Fibroblast of skin of back (primary cell): ENCODE measurements around the gene RAB20.
"Not testable (repeated sequence)": the region's sequence is repeated elsewhere in the genome, so short reads cannot be mapped to it uniquely, and the experiment has no call there.

Experiments
- DNase-seq: peaks from one replicate; pipeline ENCODE4 v3.0.0-alpha.2; 2013

Gene RAB20

DNA sequence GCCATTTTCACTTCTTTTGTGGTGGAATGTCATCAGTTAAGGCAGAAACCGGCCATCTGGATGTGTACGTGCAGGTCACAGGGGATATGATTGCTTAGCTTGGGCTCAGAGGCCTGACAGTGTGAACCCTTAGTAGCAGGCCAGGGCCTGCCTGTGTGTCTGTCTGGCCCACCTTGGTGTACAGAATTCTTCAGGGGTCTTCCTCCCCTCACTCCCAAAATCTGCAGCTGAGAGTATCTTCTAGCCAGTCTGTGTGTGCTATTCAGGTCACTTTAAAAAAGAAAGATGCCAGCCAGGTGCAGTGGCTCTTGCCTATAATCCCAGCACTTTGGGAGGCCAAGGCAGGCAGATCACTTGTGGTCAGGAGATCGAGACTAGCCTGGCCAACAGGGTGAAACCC lies 74.6 kb downstream of the RAB20 start:
- DNase-seq, result not testable (repeated sequence)

DNA sequence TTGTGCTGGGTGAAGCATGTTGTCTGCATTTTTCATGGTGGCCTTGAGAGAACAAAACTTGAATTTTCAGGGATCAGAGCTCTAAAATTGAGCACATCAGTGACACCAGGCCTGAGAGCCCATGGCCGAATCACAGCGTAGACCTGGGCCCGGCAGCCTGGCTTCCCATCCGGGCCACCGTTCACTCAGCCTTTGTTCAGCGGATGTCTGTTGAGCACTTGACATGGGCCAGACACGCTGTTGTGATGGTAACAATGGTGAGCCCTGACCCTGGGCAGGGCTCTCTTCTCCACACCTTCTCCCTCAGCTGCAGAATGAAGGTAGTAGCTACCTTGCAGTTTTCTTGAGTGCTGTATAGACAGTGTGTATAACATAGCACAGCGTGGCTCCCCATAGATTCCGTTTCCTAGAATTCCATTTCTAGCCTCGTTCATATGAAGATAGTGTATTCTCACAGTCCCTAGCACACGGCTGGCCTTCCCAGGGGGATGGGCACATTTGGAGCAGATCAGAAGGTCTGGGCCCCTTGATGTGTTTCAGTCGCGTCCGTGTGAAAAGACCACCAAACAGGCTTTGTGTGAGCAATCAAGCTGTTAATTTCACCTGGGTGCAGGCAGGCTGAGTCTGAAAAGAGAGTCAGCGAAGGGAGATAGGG lies 75.3 kb downstream of the RAB20 start:
- DNase-seq, result no peak

DNA sequence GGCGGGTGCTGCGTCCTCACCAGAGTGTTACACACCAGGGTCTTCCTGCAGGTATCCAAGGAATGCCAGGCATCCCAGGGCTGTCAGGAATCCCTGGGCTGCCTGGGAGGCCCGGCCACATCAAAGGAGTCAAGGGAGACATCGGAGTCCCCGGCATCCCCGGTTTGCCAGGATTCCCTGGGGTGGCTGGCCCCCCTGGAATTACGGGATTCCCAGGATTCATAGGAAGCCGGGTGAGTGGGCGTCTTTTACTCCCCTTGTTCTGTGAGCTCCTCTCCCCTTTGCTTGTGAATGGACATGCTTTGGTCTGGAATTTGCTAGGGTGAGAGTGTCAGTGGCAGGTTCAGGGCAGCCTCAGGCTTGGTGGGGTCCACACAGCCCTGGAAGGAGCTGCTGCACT lies 75.9 kb downstream of the RAB20 start:
- DNase-seq, result peak; percentile 44

DNA sequence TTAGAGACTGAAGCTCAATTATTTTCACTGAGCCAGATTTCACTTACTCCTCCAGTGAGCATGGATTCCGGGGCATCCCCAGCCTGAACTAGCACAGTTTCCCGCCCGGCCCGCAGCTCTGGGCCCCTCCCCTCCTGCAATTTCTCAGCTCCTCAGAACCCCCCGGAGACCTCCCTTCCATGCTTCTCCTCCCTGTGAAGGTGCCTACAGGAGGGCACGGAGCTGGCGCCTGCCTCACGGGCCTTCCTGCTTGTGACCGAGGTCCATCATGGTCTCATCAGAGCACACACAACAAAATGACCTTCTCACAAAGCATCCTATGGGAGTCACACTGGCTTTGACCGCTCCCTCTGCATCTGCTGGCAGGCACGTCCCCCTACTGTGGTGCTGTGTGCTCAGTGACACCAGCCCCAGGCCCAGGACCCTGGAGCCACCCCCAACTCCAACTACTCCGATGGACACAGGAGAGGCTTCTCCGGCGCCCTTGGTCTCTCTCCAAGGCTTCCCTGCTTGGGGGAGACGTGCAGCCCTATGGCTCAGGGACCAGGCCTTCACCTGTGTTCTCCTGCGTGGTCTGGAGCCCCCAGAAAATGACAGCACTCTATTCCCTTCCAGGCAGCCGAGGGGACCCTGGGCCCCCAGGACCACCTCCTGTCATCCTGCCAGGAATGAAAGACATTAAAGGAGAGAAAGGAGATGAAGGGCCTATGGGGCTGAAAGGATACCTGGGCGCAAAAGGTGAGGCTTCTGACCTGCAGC lies 77.1 kb downstream of the RAB20 start:
- no peak for DNase-seq

DNA sequence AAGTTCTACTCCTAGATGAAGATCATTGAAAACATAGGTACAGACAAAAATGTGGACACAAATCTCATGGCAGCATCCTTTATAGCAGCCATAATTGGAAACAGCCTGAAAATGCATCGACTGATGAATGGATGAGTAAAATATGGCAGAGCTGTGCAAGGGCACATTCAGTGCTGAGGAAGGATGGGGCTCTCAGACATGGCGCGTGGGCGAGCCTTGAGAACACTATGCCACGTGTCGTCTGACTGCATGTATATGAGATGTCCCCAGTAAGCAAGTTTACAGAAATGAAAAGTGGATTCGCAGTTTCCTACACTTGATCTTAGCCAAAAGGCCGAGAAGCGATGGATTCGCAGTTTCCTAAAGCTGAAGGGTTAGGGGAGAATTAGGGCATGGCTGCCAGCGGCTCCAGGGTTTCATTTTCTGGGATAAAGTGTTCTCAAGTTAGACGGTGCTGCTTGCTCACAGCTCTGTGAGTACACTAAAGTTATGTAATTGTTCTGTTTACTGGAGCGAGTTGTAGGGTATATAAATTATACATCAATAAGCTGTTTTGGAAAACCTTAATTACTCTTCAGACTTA lies 78.0 kb downstream of the RAB20 start:
- no peak for DNase-seq

DNA sequence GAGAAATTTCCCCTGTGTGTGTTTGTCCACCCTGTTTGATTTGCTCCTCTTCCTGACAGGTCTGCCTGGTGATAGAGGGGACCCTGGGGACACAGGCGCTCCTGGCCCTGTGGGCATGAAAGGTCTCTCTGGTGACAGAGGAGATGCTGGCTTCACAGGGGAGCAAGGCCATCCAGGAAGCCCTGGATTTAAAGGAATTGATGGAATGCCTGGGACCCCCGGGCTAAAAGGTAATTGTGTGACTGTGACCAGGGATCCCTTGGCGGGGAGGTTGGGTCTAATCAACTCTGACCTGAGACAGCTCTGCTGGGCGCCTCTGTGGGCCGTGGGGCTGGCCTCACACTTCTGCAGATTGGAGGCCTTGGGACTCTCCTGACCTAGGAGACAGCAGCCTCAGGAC lies 81.4 kb downstream of the RAB20 start:
- no peak for DNase-seq

DNA sequence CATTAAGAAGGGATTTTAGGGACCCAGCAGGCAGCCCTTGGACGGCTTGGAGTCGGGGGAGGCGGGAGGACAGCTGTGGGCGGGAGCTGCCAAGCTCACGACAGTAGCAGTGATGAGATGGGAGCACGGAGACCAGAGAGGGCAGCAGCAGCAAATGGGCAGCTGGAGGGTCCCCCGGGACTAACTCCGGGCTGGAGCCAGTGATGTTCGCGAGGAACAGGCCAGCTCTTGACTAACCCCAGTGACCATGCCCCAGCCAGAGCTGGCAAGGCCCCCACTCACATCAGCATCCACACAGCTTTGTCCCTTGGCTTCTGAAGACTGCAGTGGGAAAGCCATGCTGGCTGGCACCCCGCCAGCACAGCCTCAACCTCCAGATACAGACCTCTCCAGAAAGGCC lies 81.9 kb downstream of the RAB20 start:
- DNase-seq, result no peak

DNA sequence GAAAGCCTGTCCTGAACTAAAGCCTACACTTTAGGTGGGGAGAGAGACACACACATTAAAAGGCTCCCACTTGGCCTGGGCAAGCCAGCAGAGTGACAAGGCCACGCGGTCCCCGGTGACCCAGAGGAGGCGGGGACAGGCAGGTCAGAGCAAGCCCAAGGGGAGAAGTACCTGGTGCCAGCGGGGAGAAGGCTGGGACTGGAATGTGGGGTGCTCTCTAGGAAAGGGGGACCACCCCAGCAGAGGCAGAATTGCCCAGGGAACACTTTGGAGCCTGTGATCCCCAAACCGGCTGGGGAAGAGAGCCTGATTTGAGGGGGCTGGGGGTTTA lies 82.3 kb downstream of the RAB20 start:
- no peak for DNase-seq

DNA sequence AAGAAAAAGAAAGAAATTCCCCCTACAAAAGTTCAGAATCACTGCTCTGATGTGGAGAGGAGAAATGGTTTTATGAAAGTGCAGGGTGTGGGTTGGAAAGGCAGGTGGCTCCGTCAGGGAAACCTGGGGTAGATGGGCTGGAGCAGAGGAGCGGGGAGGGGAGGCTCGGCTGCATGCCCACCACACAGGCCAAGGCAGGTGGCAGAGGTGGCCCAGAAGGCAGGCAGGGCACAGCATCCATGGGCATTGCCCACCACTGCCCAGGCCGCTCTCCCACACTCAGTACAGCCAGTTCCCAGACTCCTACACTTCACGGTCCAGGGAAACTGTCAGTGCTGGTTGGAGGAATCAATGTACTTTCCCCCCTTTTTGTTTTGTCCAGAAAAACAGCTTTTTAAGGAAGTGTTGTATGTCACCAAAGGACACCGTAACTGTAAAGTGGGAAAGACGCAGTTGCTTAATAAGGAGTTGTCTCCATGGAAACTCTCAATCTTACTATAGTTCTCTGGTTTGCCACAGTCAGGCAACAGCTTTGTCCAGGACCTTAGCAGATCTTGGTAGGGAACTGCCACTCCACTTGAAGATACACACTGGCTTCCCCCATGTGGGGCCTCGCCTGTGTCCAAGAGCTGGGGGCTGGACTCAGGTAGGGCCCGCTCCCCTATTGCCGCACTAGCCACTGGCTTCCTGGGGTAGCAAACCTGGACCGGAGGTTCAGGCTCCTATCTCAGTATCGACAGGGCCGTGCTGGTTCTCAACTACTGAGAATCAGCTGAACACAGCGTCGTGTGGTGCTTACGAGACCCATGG lies 82.9 kb downstream of the RAB20 start:
- no peak for DNase-seq

DNA sequence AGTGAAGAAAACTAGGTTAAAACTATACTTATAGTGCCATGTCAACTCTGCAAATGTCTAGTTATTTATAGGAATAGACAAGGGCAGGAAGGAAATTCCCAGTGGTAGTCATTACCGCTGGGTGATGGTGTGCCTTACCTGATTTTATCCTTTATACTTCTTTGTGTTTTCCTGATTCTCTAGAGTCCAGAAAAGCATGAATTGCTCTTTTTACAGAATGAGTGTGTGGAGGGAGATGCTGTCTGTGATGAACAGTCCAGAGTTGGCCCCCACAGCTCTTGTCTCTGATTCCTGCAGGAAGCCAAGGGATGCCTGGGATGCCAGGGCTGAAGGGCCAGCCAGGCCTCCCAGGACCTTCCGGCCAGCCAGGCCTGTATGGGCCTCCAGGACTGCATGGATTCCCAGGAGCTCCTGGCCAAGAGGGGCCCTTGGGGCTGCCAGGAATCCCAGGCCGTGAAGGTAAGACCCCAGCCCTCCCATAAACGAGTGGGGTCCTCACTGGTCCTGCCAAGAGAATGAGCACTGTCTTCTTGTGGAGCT lies 83.7 kb downstream of the RAB20 start:
- no peak for DNase-seq

DNA sequence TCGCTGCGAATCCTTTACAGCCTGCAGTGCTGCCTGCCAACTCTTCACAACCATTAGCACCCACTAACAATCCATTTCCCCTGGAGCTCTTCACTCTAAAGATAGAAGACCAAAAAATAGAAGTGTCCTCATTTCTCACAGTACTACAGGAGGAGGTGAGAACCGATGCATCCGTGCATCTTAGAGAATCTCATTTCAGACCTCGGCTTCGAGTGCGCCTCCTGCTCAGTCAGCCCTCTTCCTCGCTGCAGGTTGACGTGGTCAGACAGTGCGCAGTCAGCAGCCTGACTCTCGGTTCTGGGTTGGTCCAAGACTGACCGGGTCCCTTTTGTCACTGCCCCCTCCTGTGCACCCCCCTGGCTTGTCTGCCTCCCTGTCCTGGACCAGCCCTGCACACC lies 85.3 kb downstream of the RAB20 start:
- no peak for DNase-seq

DNA sequence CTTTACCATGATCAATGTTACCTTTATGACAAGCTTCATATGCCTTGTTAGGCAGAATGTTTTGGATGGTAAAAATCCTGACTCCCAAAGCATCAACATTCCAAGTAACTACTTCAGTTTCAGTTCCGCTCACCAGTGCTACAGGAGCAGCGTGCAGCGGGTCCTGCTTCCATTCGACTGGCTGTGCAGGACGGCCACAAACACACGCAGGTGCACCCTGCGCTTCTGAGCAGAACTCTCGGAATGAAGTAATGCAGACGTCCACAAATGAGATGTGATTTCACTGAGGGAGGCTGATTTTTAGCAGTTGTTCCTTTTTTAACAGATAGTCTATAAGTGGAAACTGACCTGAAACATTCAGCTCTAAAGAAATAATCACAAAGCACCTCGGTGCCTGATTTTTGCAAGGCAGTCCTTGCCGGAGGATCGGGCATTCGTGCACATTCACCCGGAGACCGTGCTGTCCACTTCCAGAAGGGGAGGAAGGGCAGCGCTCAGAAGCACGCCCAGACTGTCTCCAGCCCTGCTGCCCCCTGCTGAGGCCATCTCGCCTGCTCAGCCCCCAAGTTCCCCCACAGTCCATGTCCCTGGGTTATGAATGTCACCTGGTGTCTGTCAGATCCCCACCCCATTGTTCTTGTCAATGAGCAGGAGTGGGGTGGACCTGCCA lies 85.8 kb downstream of the RAB20 start:
- DNase-seq, result no peak

DNA sequence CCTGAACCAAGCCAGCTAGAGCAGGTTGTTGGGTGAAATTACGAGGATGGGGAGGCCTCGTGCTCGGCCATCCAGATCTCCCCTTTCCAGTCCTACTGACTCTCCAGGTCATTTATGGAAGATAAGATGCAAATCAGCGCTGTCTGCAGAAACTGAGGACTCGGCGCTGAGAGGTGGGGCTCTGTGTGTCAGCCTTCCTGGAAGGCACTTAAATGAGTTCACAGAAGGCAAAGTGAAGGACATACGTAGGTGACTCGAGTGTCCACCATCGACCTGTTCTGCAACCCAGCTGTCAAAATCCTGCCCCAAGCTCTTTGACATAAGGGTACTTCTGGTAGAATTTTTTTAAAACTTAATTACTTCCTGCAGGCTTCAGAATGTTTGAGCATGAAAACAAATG lies 86.4 kb downstream of the RAB20 start:
- no peak for DNase-seq

DNA sequence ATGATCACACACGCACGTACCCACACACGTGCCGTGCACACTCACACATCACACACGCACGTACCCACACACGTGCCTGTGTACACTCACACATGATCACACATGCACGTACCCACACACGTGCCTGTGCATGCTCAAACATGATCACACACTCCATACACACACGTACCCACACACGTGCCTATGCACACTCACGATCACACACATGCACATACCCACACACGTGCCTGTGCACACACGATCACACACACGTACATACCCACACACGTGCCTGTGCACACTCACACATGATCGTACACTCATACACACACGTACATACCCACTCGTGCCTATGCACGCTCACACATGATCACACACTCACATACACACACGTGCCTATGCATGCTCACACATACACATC lies 86.8 kb downstream of the RAB20 start:
- DNase-seq, result no peak
